ENCODE results near the gene SLC9A3.

The SLC9A3 gene

GRCh38 chr5:504326-505154 is 19.7 kb downstream of the SLC9A3 start:
- no peak for DNase-seq

GRCh38 chr5:502325-503079 is 21.7 kb downstream of the SLC9A3 start:
- no peak for DNase-seq

GRCh38 chr5:501831-502184 is 22.4 kb downstream of the SLC9A3 start:
- no peak for DNase-seq

GRCh38 chr5:501105-501830 is 23.0 kb downstream of the SLC9A3 start:
- no peak for DNase-seq

GRCh38 chr5:500491-500890 is 23.8 kb downstream of the SLC9A3 start:
- DNase-seq, result no peak

- DNase-seq, result no peak
Measured at GRCh38 chr5:499233-500209, 24.7 kb downstream of the SLC9A3 start.

GRCh38 chr5:497871-498509 is 26.3 kb downstream of the SLC9A3 start:
- DNase-seq, result no peak

GRCh38 chr5:497090-497700 is 27.1 kb downstream of the SLC9A3 start:
- DNase-seq, result no peak

- DNase-seq, result no peak
Measured at GRCh38 chr5:496028-496427, 28.2 kb downstream of the SLC9A3 start.

- no peak for DNase-seq
Measured at GRCh38 chr5:494667-495255, 29.5 kb downstream of the SLC9A3 start.

GRCh38 chr5:493758-494157 is 30.5 kb downstream of the SLC9A3 start:
- no peak for DNase-seq

GRCh38 chr5:493119-493701 is 31.0 kb downstream of the SLC9A3 start:
- DNase-seq, result no peak

GRCh38 chr5:492314-492893 is 31.8 kb downstream of the SLC9A3 start:
- DNase-seq, result no peak

- no peak for DNase-seq
Measured at GRCh38 chr5:491856-492155, 32.4 kb downstream of the SLC9A3 start.

- no peak for DNase-seq
Measured at GRCh38 chr5:491119-491855, 33.0 kb downstream of the SLC9A3 start.

GRCh38 chr5:490116-491106 is 33.8 kb downstream of the SLC9A3 start:
- DNase-seq, result no peak

GRCh38 chr5:489689-490080 is 34.6 kb downstream of the SLC9A3 start:
- DNase-seq, result no peak
